Ishikawa (cell line): ENCODE data around the gene RGS7.

Source experiments
- CREB1 ChIP-seq: IDR thresholded peaks from 2 replicates; pipeline ENCODE4 v1.6.1; 2012; ENCODE audit warnings: low read depth
- EP300 ChIP-seq: IDR thresholded peaks from 2 replicates; pipeline ENCODE4 v1.6.1; 2012; ENCODE audit warnings: borderline replicate concordance
- RAD21 ChIP-seq: IDR thresholded peaks from 2 replicates; pipeline ENCODE4 v1.6.1; 2012; ENCODE audit warnings: low read depth
- TF ChIP-seq, protein P1 (sequence below): IDR thresholded peaks from 2 replicates; pipeline ENCODE4 v1.6.1; 2012; ENCODE audit warnings: low read depth, mild to moderate bottlenecking
- TF ChIP-seq, protein P2 (sequence below): IDR thresholded peaks from 2 replicates; pipeline ENCODE4 v1.6.1; 2012

DNA sequence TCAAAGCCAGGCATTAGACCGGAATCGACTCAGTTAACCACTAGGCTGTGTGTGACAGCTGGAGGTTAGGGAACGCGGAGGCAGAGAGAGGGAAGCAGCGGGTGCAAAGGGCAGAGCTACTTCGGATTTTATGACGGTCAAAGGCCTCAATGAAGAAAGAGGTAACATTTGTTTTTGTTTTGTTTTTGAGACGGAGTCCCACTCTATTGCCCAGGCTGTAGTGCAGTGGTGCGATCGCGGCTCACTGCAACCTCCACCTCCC lies 468.3 kb downstream of the RGS7 start:
- TF ChIP-seq, protein P1, sequence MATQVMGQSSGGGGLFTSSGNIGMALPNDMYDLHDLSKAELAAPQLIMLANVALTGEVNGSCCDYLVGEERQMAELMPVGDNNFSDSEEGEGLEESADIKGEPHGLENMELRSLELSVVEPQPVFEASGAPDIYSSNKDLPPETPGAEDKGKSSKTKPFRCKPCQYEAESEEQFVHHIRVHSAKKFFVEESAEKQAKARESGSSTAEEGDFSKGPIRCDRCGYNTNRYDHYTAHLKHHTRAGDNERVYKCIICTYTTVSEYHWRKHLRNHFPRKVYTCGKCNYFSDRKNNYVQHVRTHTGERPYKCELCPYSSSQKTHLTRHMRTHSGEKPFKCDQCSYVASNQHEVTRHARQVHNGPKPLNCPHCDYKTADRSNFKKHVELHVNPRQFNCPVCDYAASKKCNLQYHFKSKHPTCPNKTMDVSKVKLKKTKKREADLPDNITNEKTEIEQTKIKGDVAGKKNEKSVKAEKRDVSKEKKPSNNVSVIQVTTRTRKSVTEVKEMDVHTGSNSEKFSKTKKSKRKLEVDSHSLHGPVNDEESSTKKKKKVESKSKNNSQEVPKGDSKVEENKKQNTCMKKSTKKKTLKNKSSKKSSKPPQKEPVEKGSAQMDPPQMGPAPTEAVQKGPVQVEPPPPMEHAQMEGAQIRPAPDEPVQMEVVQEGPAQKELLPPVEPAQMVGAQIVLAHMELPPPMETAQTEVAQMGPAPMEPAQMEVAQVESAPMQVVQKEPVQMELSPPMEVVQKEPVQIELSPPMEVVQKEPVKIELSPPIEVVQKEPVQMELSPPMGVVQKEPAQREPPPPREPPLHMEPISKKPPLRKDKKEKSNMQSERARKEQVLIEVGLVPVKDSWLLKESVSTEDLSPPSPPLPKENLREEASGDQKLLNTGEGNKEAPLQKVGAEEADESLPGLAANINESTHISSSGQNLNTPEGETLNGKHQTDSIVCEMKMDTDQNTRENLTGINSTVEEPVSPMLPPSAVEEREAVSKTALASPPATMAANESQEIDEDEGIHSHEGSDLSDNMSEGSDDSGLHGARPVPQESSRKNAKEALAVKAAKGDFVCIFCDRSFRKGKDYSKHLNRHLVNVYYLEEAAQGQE, result no peak
- TF ChIP-seq, protein P2, sequence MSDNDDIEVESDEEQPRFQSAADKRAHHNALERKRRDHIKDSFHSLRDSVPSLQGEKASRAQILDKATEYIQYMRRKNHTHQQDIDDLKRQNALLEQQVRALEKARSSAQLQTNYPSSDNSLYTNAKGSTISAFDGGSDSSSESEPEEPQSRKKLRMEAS, result no peak
- TF ChIP-seq RAD21 (no peak), EP300 (no peak), CREB1 (no peak)
